ENCODE data around the gene PPFIA3.

Gene PPFIA3

GRCh38 chr19:49182848-49183375 lies 63.6 kb downstream of the PPFIA3 start:
- DNase-seq (ENCODE audit: low spot score), result no peak

- no peak for DNase-seq (ENCODE audit: low spot score)
Observed at GRCh38 chr19:49186108-49186507, 66.8 kb downstream of the PPFIA3 start.

GRCh38 chr19:49188626-49189200 lies 69.4 kb downstream of the PPFIA3 start:
- DNase-seq (ENCODE audit: low spot score), result no peak

DNA sequence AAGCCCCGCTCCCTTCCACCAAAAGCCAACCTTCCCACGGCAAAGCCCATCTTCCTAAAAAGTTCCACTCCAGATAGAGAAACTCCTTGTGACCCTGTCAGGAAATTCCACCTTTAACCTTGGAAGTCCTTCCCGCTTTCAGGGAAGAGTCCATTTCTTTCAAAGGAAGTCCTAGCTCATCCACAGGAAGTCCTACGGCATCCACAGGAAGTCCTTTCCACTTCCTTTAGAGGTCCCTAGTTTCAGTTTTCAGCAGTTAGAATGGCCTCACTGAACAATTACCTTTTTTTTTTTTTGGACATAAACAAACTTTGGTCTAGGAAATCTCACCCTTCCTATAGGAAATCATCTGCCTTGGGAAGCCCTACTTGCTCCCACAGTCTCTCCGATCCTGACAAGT lies 69.9 kb downstream of the PPFIA3 start:
- DNase-seq (ENCODE audit: low spot score), result no peak

- DNase-seq (ENCODE audit: low spot score), result no peak
Observed at GRCh38 chr19:49190781-49191180, 71.4 kb downstream of the PPFIA3 start.

GRCh38 chr19:49193822-49194394 lies 74.6 kb downstream of the PPFIA3 start:
- no peak for DNase-seq (ENCODE audit: low spot score)

DNA sequence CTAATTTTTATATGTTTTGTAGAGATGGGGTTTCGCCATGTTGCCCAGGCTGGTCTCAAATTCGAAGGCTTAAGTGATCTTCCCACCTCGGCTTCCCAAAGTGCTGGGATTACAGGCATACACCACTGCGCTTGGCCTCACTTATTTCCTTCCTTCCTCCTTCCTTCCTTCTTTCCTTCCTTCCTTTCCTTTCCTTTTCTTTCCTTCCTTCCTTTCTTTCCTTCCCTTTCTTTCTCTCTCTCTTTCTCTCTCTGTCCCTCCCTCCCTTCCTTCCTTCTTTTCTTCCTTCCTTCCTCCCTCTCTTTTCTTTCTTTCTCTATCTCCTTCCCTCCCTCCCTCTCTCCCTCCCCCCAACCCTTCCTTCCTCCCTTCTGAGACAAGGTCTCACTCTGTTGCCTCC lies 75.1 kb downstream of the PPFIA3 start:
- DNase-seq (ENCODE audit: low spot score), result no peak

DNA sequence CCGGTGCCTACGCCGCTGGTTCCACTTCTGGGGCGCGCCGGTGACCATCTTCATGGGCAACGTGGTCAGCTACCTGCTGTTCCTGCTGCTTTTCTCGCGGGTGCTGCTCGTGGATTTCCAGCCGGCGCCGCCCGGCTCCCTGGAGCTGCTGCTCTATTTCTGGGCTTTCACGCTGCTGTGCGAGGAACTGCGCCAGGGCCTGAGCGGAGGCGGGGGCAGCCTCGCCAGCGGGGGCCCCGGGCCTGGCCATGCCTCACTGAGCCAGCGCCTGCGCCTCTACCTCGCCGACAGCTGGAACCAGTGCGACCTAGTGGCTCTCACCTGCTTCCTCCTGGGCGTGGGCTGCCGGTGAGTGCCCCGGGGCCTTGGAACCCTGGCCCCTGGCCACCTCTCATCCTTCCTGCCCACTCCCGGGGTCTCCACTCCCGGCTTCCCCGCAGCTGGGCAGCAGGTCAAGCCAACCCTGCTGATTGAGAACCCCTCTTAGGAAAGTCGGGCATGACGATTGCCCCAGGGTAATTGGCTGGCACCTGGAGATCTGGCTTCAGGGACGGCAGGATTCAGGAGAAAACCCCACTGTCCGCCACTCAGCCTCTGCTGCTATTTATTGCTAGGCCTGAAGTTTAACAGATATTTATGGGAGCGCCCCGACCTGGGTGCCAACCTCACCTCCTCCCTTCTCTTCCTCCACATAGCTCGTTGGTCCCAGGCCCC lies 77.3 kb downstream of the PPFIA3 start:
- no peak for DNase-seq (ENCODE audit: low spot score)

DNA sequence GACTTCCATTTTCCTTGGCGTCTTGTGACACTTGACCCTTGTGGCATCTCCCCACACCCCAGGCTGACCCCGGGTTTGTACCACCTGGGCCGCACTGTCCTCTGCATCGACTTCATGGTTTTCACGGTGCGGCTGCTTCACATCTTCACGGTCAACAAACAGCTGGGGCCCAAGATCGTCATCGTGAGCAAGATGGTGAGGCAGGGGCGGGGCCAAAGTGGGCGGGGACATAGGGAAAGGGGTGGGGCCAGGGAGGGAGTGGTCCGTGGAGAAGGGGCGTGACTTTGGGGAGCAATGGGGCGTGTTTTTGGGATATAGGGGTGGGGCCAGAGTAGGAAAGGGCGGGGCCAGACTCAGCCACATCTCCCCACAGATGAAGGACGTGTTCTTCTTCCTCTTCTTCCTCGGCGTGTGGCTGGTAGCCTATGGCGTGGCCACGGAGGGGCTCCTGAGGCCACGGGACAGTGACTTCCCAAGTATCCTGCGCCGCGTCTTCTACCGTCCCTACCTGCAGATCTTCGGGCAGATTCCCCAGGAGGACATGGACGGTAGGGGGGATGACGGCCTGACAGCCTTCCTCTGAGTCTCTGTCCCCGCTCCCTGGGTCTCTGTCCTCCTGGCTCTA lies 81.0 kb downstream of the PPFIA3 start:
- DNase-seq (ENCODE audit: low spot score), result no peak
